Endothelial cell of umbilical vein (primary cell): ENCODE measurements around the gene BLM.
"Not testable (repeated sequence)": the region's sequence is repeated elsewhere in the genome, so short reads cannot be mapped to it uniquely, and the experiment has no call there.

Experiments used
- CTCF ChIP-seq, 2 donors: IDR thresholded peaks; 1 replicate in 1 of 2; 2 replicates in 1 of 2; pipeline ENCODE4 v1.5.1; 2011; ENCODE audit warnings: low read length in 2 of 2, mild to moderate bottlenecking in 2 of 2, moderate library complexity in 2 of 2, control low read depth in 1 of 2, inconsistent platforms in 1 of 2, low read depth in 1 of 2; ENCODE audit not compliant: insufficient read depth in 1 of 2; ENCODE audit errors: extremely low read depth in 1 of 2
- EZH2 ChIP-seq: IDR thresholded peaks from 2 replicates; pipeline ENCODE4 v1.6.1; 2012; ENCODE audit warnings: borderline replicate concordance, low read depth, mild to moderate bottlenecking, moderate library complexity, low read length, inconsistent platforms; ENCODE audit not compliant: severe bottlenecking

- not testable (repeated sequence) for TF ChIP-seq EZH2; CTCF (IDR thresholded peaks at IDR 0.05; ENCODE audit: extremely low read depth in 1 of 2, insufficient read depth in 1 of 2, low read depth in 1 of 2, low read length in 2 of 2)
These were observed 49.3 kb upstream of the BLM start for GRCh38 chr15:90667755-90668345.
